Measurements from ENCODE around the gene UAP1L1. TPM values are rescaled to one million over a fixed set of nuclear protein-coding genes. Genes with fewer than 3 reads are reported as not detected.

UAP1L1 gene
- total and polyA plus RNA-seq, 2 of the 8 experiments (the other 6 are each of a cell fraction or from before 2014, with no cell fraction given): 2.0 to 5.4 TPM

DNA sequence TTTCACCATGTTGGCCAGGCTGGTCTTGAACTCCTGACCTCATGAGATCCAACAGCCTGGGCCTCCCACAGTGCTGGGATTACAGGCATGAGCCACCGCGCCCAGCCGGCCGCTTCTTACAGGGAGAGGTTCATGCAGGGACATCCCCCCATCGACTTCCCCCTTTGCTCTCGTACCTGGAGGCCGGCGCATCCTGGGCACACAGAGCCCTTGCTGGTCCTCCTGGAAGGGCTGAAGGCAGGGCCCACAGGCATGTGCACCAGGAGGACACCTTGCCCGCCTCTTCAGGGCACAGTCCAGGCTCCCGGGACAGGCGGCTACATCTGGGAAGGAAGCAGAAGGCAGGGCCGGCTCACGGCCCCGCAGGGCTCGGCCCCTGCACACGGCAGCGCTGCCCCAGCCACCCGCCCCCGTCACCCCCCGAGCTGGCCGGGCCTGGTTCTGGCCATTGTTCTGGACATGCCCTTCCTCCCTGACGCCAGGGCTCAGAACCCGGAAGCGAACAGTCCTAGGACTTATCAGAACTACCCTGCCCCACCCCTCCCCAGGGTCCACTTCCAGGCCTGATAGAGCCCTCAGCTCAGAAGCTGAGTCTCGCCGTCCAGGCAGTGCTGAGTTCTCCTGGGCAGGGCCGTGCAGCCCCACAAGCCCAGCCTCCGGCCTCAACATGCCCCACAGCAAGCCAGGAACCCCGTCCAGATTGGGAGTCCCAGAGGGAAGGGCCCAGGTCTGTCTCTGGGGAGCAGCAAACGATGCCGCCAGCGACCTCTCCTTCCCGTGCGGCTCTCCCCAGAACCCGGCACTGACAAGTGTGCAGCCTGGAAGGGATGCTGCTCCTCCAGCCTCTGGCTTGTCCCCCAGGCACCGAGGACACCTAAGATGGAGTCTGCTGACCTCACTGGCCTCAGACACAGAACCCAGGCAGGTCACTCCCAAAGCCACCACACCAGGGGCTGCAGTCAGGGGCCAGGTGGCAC is 34.3 kb upstream of the UAP1L1 start:
- H3K4me3 ChIP-seq (ENCODE audit: extremely low read depth in 1 of 4, insufficient read depth in 2 of 4, low read depth in 3 of 4, low read length in 4 of 4): no peak overlapping the region
- peaks cover 9% of the 10 kb centered on the region for H3K79me1 ChIP-seq (ENCODE audit: low read depth, low read length)
- POLR2A ChIA-PET (ENCODE audit: partially characterized antibody): interaction anchor here (2.4 kb wide), 1 partner anchor 13 kb away, joined by 5 read pairs; no protein-coding TSS in a partner anchor
- H2AFZ ChIP-seq (ENCODE audit: low read length): no peak overlapping the region
- H3K14ac ChIP-seq (ENCODE audit: insufficient read length): no peak overlapping the region
- H4K8ac ChIP-seq (ENCODE audit: extremely low read depth, insufficient read depth, low read length): peak overlapping the region; percentile 68
- no peaks in the 10 kb centered on the region for H3K9me3 ChIP-seq (ENCODE audit: insufficient read depth in 2 of 2, low read depth in 1 of 2, low read length in 1 of 2)
- H3K27me3 ChIP-seq (replicated peaks in 1 of 4; ENCODE audit: control insufficient read depth in 3 of 4, extremely low read depth in 1 of 4, insufficient read depth in 3 of 4, low read length in 3 of 4): peaks cover 8 to 25% (median 16%) of the 10 kb centered on the region in 4 experiments; a peak in 6 of 7 replicates
- H2BK15ac ChIP-seq (ENCODE audit: low read length): no peak overlapping the region
- peaks cover 0 to 4% of the 10 kb centered on the region in 2 experiments; a peak in 1 of 4 replicates for H3K79me2 ChIP-seq (ENCODE audit: control insufficient read depth in 1 of 2, insufficient read depth in 2 of 2, low read length in 2 of 2)
- 86% methylated on average over 21 of the region's 36 CpGs; no CpG with 5 or more reads in 1 of the 2 experiments for WGBS, 2 experiments (ENCODE audit: extremely low coverage in 1 of 2, insufficient coverage in 1 of 2, insufficient read length in 1 of 2, insufficient replicate concordance in 2 of 2, low coverage in 1 of 2, low lambda C conversion rate in 2 of 2, missing lambda C conversion rate in 1 of 2)
- H2BK20ac ChIP-seq (ENCODE audit: low read length): no peak overlapping the region
- H3K27ac ChIP-seq (ENCODE audit: low read depth, low read length): no peak overlapping the region
- CTCF ChIA-PET (ENCODE audit: partially characterized antibody): interaction anchor here (1.4 to 4.1 kb wide), 4 partner anchors 8 to 24 kb away, joined by 3 to 27 read pairs (median 12); no protein-coding TSS in a partner anchor
- H3K23ac ChIP-seq (ENCODE audit: insufficient read length): no peak overlapping the region
- FAIRE-seq (no peak), DNase-seq (ENCODE audit: low read depth in 1 of 2, low spot score in 2 of 2) (no peak)
- H2BK5ac ChIP-seq (ENCODE audit: low read depth, low read length): no peak overlapping the region
- no peak overlapping the region for H2AK5ac ChIP-seq (ENCODE audit: low read depth, low read length)
- H3K56ac ChIP-seq (replicated peaks; ENCODE audit: insufficient read length, low read depth, low read length): no peak overlapping the region
- H2BK12ac ChIP-seq (ENCODE audit: low read depth, low read length): no peak overlapping the region
- no peak overlapping the region for H3K4me2 ChIP-seq (ENCODE audit: insufficient read depth in 1 of 2, low read depth in 2 of 2, low read length in 2 of 2)
- no peak overlapping the region for H2BK120ac ChIP-seq (replicated peaks; ENCODE audit: low read depth, low read length)
- H3K9ac ChIP-seq (replicated peaks in 1 of 4; ENCODE audit: extremely low read depth in 1 of 4, low read depth in 3 of 4, low read length in 3 of 4): no peak overlapping the region
- peaks cover 0 to 3% (median 0%) of the 10 kb centered on the region in 4 experiments; a peak in 1 of 8 replicates for H3K36me3 ChIP-seq (ENCODE audit: control insufficient read depth in 2 of 4, insufficient read depth in 4 of 4, low read length in 3 of 4)
- H3K4me1 ChIP-seq (replicated peaks in 1 of 4; ENCODE audit: control insufficient read depth in 3 of 4, insufficient read depth in 4 of 4, low read length in 3 of 4): peaks cover 3 to 8% (median 5%) of the 10 kb centered on the region in 4 experiments; a peak in 6 of 7 replicates
- H4K20me1 ChIP-seq (replicated peaks in 1 of 2; ENCODE audit: control insufficient read depth in 1 of 2, insufficient read depth in 2 of 2, low read length in 2 of 2): peaks cover 7 to 19% of the 10 kb centered on the region in 2 experiments
- no peak overlapping the region for H4K91ac ChIP-seq (replicated peaks; ENCODE audit: insufficient read length, low read length)
- no peak overlapping the region for H3K4ac ChIP-seq (replicated peaks; ENCODE audit: insufficient read length, low read depth, low read length)
- H3K18ac ChIP-seq (ENCODE audit: extremely low read depth, low read length): no peak overlapping the region
- H4K5ac ChIP-seq (ENCODE audit: insufficient read length, low read depth, low read length): no peak overlapping the region
- peaks cover 11% of the 10 kb centered on the region; the same call in 1 of the 2 replicates for H3K23me2 ChIP-seq (ENCODE audit: low read depth, low read length)
- TF ChIP-seq SIN3A (conservative IDR thresholded peaks at IDR 0.05 in 1 of 2, IDR thresholded peaks at IDR 0.05 in 1 of 2; ENCODE audit: low read depth in 1 of 2, low read length in 2 of 2) (no peak), SIX5 (IDR thresholded peaks at IDR 0.05; ENCODE audit: low read depth, low read length) (no peak), CHD1 (IDR thresholded peaks at IDR 0.05; ENCODE audit: low read depth, low read length) (no peak), POLR2AphosphoS5 (IDR thresholded peaks at IDR 0.05; ENCODE audit: low read depth, low read length) (no peak), GABPA (IDR thresholded peaks at IDR 0.05; ENCODE audit: borderline replicate concordance, insufficient read depth, low read length) (no peak), YY1 (IDR thresholded peaks at IDR 0.05; ENCODE audit: low read depth, low read length) (no peak), HDAC6 (IDR thresholded peaks at IDR 0.05; ENCODE audit: low read depth, low read length) (no peak)
- TF ChIP-seq, protein P1, sequence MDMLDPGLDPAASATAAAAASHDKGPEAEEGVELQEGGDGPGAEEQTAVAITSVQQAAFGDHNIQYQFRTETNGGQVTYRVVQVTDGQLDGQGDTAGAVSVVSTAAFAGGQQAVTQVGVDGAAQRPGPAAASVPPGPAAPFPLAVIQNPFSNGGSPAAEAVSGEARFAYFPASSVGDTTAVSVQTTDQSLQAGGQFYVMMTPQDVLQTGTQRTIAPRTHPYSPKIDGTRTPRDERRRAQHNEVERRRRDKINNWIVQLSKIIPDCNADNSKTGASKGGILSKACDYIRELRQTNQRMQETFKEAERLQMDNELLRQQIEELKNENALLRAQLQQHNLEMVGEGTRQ (IDR thresholded peaks at IDR 0.05; ENCODE audit: low read length): no peak
- TF ChIP-seq, protein P2, sequence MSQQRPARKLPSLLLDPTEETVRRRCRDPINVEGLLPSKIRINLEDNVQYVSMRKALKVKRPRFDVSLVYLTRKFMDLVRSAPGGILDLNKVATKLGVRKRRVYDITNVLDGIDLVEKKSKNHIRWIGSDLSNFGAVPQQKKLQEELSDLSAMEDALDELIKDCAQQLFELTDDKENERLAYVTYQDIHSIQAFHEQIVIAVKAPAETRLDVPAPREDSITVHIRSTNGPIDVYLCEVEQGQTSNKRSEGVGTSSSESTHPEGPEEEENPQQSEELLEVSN (IDR thresholded peaks at IDR 0.05): no peak
